ENCODE measurements around the gene FBXL2. TPM values are rescaled to one million over a fixed set of nuclear protein-coding genes. Genes with fewer than 3 reads are reported as not detected.

Gene FBXL2
- total and polyA plus RNA-seq, 4 donors: 2.4 to 28.7 (median 6.5) TPM

DNA sequence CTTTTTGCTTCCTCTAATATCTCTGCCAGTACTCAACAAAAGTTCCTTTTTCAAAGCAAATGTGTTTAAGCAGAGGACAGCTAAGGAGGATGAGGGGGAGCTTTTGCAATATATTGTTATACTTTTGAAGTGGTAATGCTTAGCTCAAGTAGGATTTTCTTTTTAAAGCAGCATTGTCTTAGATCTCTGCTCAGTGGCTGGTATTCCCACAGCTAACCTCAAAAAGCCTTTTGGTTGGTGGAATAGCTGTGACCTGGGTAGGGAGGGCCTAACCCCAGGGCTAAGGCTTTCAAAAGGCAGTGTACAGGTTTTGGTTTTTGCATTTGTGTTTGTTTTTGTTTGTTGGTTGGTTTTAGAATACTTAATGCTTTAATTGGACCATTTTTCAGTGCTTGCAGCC, 86.8 kb downstream of the FBXL2 start:
- H3K4me3 ChIP-seq: no peak overlapping the region
- H3K9ac ChIP-seq (ENCODE audit: insufficient read depth in 1 of 2, low read length in 2 of 2): no peak overlapping the region
- ATAC-seq (ENCODE audit: insufficient read depth, low FRiP score) (no peak), DNase-seq (no peak)
- H3K9me3 ChIP-seq (ENCODE audit: control insufficient read depth in 4 of 4, insufficient read depth in 3 of 4, low read length in 3 of 4): no peaks in the 10 kb centered on the region
- no peaks in the 10 kb centered on the region for H3K27me3 ChIP-seq (ENCODE audit: control insufficient read depth in 3 of 3, insufficient read depth in 3 of 3, low read length in 2 of 3)
- H3K4me1 ChIP-seq (ENCODE audit: control insufficient read depth in 5 of 5, insufficient read depth in 5 of 5, low read length in 5 of 5): peaks cover 0 to 4% (median 0%) of the 10 kb centered on the region in 5 donors
- no peak overlapping the region for H3K27ac ChIP-seq (ENCODE audit: low read depth in 1 of 2, low read length in 1 of 2)
- H3K36me3 ChIP-seq (ENCODE audit: control insufficient read depth in 4 of 4, insufficient read depth in 4 of 4, low read length in 4 of 4): no peaks in the 10 kb centered on the region
- TF ChIP-seq, protein P1, sequence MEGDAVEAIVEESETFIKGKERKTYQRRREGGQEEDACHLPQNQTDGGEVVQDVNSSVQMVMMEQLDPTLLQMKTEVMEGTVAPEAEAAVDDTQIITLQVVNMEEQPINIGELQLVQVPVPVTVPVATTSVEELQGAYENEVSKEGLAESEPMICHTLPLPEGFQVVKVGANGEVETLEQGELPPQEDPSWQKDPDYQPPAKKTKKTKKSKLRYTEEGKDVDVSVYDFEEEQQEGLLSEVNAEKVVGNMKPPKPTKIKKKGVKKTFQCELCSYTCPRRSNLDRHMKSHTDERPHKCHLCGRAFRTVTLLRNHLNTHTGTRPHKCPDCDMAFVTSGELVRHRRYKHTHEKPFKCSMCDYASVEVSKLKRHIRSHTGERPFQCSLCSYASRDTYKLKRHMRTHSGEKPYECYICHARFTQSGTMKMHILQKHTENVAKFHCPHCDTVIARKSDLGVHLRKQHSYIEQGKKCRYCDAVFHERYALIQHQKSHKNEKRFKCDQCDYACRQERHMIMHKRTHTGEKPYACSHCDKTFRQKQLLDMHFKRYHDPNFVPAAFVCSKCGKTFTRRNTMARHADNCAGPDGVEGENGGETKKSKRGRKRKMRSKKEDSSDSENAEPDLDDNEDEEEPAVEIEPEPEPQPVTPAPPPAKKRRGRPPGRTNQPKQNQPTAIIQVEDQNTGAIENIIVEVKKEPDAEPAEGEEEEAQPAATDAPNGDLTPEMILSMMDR (IDR thresholded peaks at IDR 0.05; ENCODE audit: control extremely low read depth, extremely low read depth): no peak

- no peaks in the 10 kb centered on the region for H3K9me3 ChIP-seq (ENCODE audit: control insufficient read depth in 4 of 4, insufficient read depth in 3 of 4, low read length in 3 of 4)
- no peak overlapping the region for H3K9ac ChIP-seq (ENCODE audit: insufficient read depth in 1 of 2, low read length in 2 of 2)
Observed at GRCh38 chr3:33364531-33365128, 87.4 kb downstream of the FBXL2 start.

DNA sequence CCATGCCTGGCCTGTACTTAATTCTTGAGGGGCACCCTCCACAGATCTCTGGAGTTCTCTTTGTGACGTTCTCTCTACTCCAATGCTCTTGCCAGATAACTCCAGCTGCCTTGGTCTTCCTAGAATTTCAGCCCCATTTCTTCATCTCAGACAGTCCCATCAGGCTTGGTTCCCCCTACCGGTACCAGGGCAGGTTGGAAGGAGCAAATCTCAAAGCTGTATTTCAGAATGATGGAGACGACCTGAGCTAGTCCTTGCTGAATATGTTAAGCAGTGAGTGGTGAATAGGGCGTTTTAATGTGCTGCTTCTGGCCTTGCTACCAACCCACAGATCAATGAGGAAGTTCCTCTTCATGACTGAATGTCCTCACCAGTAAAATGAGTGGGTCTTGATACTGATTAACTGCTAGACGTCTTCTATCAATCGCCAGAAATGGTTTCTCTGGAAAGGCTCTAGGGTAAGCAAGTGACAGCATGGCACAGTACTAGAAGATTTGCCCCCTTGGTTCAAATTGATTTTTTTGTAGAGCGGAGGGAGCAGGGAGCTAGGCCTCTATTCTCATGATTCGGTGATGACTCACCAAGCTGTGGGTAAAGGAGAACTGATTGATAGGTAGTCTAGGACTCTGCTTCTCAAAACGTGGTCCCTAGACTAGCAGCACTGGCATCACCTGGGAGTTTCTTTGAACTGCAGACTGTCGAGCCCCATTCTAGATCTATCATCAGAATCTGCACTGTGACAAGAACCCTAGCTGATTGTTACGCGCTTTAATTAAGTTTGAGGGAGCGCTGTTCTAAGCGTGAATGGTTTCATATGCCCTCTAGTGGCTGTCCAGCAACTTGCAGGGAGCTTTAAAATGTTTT, 95.2 kb downstream of the FBXL2 start:
- Histone ChIP-seq H3K9me3 (ENCODE audit: control insufficient read depth in 4 of 4, insufficient read depth in 3 of 4, low read length in 3 of 4) (peaks cover 0 to 2% (median 0%) of the 10 kb centered on the region in 4 donors), H3K27ac (ENCODE audit: low read depth in 1 of 2, low read length in 1 of 2) (no peak overlapping the region), H3K4me3 (no peak overlapping the region), H3K27me3 (ENCODE audit: control insufficient read depth in 3 of 3, insufficient read depth in 3 of 3, low read length in 2 of 3) (no peaks in the 10 kb centered on the region), H3K4me1 (ENCODE audit: control insufficient read depth in 5 of 5, insufficient read depth in 5 of 5, low read length in 5 of 5) (no peaks in the 10 kb centered on the region), H3K9ac (ENCODE audit: insufficient read depth in 1 of 2, low read length in 2 of 2) (no peak overlapping the region), H3K36me3 (ENCODE audit: control insufficient read depth in 4 of 4, insufficient read depth in 4 of 4, low read length in 4 of 4) (peaks cover 0 to 21% (median 3%) of the 10 kb centered on the region in 4 donors)
- 53 to 54% methylated on average over 14 of the region's 14 CpGs for WGBS, 2 donors
- DNase-seq: peak; percentile 55 to 71 (median 64)
- peak; percentile 65 for ATAC-seq (ENCODE audit: insufficient read depth, low FRiP score)
- TF ChIP-seq, protein P1 (IDR thresholded peaks at IDR 0.05; ENCODE audit: control extremely low read depth, extremely low read depth): peak; percentile 83

More at GRCh38 chr3:33364531-33365128, 87.4 kb downstream of the FBXL2 start:
- Histone ChIP-seq H3K27me3 (ENCODE audit: control insufficient read depth in 3 of 3, insufficient read depth in 3 of 3, low read length in 2 of 3) (no peaks in the 10 kb centered on the region), H3K27ac (ENCODE audit: low read depth in 1 of 2, low read length in 1 of 2) (no peak overlapping the region), H3K4me1 (ENCODE audit: control insufficient read depth in 5 of 5, insufficient read depth in 5 of 5, low read length in 5 of 5) (peaks cover 0 to 4% (median 0%) of the 10 kb centered on the region in 5 donors), H3K4me3 (no peak overlapping the region), H3K36me3 (ENCODE audit: control insufficient read depth in 4 of 4, insufficient read depth in 4 of 4, low read length in 4 of 4) (no peaks in the 10 kb centered on the region)
- TF ChIP-seq, protein P1 (IDR thresholded peaks at IDR 0.05; ENCODE audit: control extremely low read depth, extremely low read depth): no peak
- DNase-seq (no peak), ATAC-seq (ENCODE audit: insufficient read depth, low FRiP score) (no peak)
- 89 to 92% methylated on average over 10 of the region's 10 CpGs for whole genome bisulfite sequencing, 2 donors
